WTC11 (cell line): ENCODE data around the gene U2AF1L4. TPM values are rescaled to one million over a fixed set of nuclear protein-coding genes. Genes with fewer than 3 reads are reported as not detected.

ENCODE experiments used
- ATAC-seq: fragments of 200-7000 bp; cut with Tn5 transposase; 2 replicates; pipeline ENCODE4 v1.10.0; 2021; ENCODE audit warnings: mild to moderate bottlenecking, moderate library complexity
- CTCF ChIA-PET: fragments of 300-600 bp; sonication (Branson Sonifier 250); formaldehyde crosslinking; loops from one replicate; lab custom pipeline; 2021; ENCODE audit warnings: antibody characterized with exemption; lab: Charles Lee
- POLR2A ChIA-PET: fragments of 350-600 bp; sonication (Branson Sonifier 250); formaldehyde crosslinking; loops from one replicate; lab custom pipeline; 2021; ENCODE audit warnings: antibody characterized with exemption; lab: Charles Lee
- DNase-seq: peaks from one replicate; pipeline ENCODE4 v3.0.0; 2021; ENCODE audit warnings: low spot score
- H3K27ac Mint-ChIP-seq: 2 replicates; pipeline ENCODE4 v1.8.0; 2021; ENCODE audit warnings: mixed read lengths
- H3K27me3 Mint-ChIP-seq: 2 replicates; pipeline ENCODE4 v1.8.0; 2021; ENCODE audit warnings: low read depth, mild to moderate bottlenecking, moderate library complexity, mixed read lengths
- H3K36me3 Mint-ChIP-seq: 2 replicates; pipeline ENCODE4 v1.8.0; 2021; ENCODE audit warnings: mixed read lengths
- H3K4me1 Mint-ChIP-seq: 2 replicates; pipeline ENCODE4 v1.8.0; 2022; ENCODE audit warnings: mixed read lengths
- H3K4me3 Mint-ChIP-seq: 2 replicates; pipeline ENCODE4 v1.8.0; 2021; ENCODE audit warnings: mild to moderate bottlenecking, moderate library complexity, mixed read lengths
- H3K9me3 Mint-ChIP-seq: 2 replicates; pipeline ENCODE4 v1.8.0; 2021; ENCODE audit warnings: mixed read lengths
- CBFB ChIP-seq: sonication (generic); formaldehyde crosslinking; IDR thresholded peaks from 2 replicates; pipeline ENCODE4 v1.8.1; 2022; ENCODE audit warnings: mild to moderate bottlenecking, low read depth, missing genetic modification reagents
- EMX1 ChIP-seq: fragments of 250-450 bp; sonication (Bioruptor Pico); IDR thresholded peaks from 2 replicates; pipeline ENCODE4 v1.8.0; 2021; ENCODE audit warnings: mild to moderate bottlenecking
- FOXJ3 ChIP-seq: sonication (generic); formaldehyde crosslinking; IDR thresholded peaks from 2 replicates; pipeline ENCODE4 v1.9.0; 2021; ENCODE audit warnings: missing genetic modification reagents, mild to moderate bottlenecking, borderline replicate concordance
- FOXK1 ChIP-seq: sonication (generic); formaldehyde crosslinking; IDR thresholded peaks from 2 replicates; pipeline ENCODE4 v1.8.0; 2022; ENCODE audit warnings: mild to moderate bottlenecking, moderate library complexity, missing genetic modification reagents
- FOXP1 ChIP-seq: sonication (generic); formaldehyde crosslinking; IDR thresholded peaks from 2 replicates; pipeline ENCODE4 v1.8.0; 2022; ENCODE audit warnings: missing genetic modification reagents, mild to moderate bottlenecking, moderate library complexity, borderline replicate concordance
- GTF2I ChIP-seq: fragments of 250-450 bp; sonication (Bioruptor Pico); conservative IDR thresholded peaks from 2 replicates; pipeline ENCODE4 v1.4.0; 2021; ENCODE audit warnings: mild to moderate bottlenecking
- HMGXB4 ChIP-seq: sonication (generic); formaldehyde crosslinking; IDR thresholded peaks from 2 replicates; pipeline ENCODE4 v1.8.1; 2023; ENCODE audit warnings: mild to moderate bottlenecking, moderate library complexity, missing genetic modification reagents
- JUN ChIP-seq: sonication (generic); formaldehyde crosslinking; IDR thresholded peaks from 2 replicates; pipeline ENCODE4 v1.8.0; 2023; ENCODE audit warnings: mild to moderate bottlenecking, missing genetic modification reagents
- MAX ChIP-seq: sonication (generic); formaldehyde crosslinking; IDR thresholded peaks from 2 replicates; pipeline ENCODE4 v1.8.0; 2022; ENCODE audit warnings: mild to moderate bottlenecking, missing genetic modification reagents
- MYBL2 ChIP-seq: sonication (generic); formaldehyde crosslinking; IDR thresholded peaks from 2 replicates; pipeline ENCODE4 v1.8.1; 2023; ENCODE audit warnings: mild to moderate bottlenecking, moderate library complexity, missing genetic modification reagents
- NR2C2 ChIP-seq: sonication (generic); formaldehyde crosslinking; IDR thresholded peaks from 2 replicates; pipeline ENCODE4 v1.8.0; 2022; ENCODE audit warnings: mild to moderate bottlenecking, missing genetic modification reagents
- PRDM15 ChIP-seq: sonication (generic); formaldehyde crosslinking; IDR thresholded peaks from 2 replicates; pipeline ENCODE4 v1.8.0; 2022; ENCODE audit warnings: missing genetic modification reagents
- TCF7 ChIP-seq: sonication (generic); formaldehyde crosslinking; IDR thresholded peaks from 2 replicates; pipeline ENCODE4 v1.8.0; 2022; ENCODE audit warnings: mild to moderate bottlenecking, low read depth, missing genetic modification reagents, moderate library complexity
- ZMAT4 ChIP-seq: fragments of 250-450 bp; sonication (Bioruptor Pico); IDR thresholded peaks from 2 replicates; pipeline ENCODE4 v1.9.0; 2021; ENCODE audit warnings: mild to moderate bottlenecking
- ZNF138 ChIP-seq: sonication (generic); formaldehyde crosslinking; conservative IDR thresholded peaks from 2 replicates; pipeline ENCODE4 v1.8.1; 2022; ENCODE audit warnings: mild to moderate bottlenecking, moderate library complexity, missing genetic modification reagents
- ZNF416 ChIP-seq: fragments of 250-450 bp; sonication (Bioruptor Pico); IDR thresholded peaks from 2 replicates; pipeline ENCODE4 v1.9.0; 2021; ENCODE audit warnings: mild to moderate bottlenecking, inconsistent platforms
- ZSCAN18 ChIP-seq: fragments of 250-450 bp; sonication (Bioruptor Pico); IDR thresholded peaks from 2 replicates; pipeline ENCODE4 v2.1.2; 2022; ENCODE audit warnings: mild to moderate bottlenecking, moderate library complexity
- total RNA-seq: library from RNA; stranded (reverse); gene quantifications from 3 replicates; pipeline ENCODE4 v1.2.3, GENCODE V29; 2021

Gene U2AF1L4
- total RNA-seq, 1 experiment from 2014 or later, result 20.9 TPM

- peaks cover 5% of the 10 kb centered on the region; the same call in 1 of the 2 replicates for H3K36me3 Mint-ChIP-seq
- TF ChIP-seq TCF7 (CRISPR knock-in tag) (no peak), FOXP1 (0 out of 2 replicates have a peak, but pooled peaks have one; percentile 18), FOXJ3 (CRISPR knock-in tag) (no peak)
- POLR2A ChIA-PET, result interaction anchor here (1.0 to 2.5 kb wide), 4 partner anchors 8 to 28 kb away, joined by 4 to 13 read pairs (median 8); partner anchors contain the start of genes LIN37, PSENEN and U2AF1L4
- H3K4me3 Mint-ChIP-seq, result peak within 1 kb of the TSS; percentile 94
- DNase-seq, result peak; percentile 57
- ATAC-seq, result peak; percentile 2; the same call in 1 of the 2 replicates
- peaks cover 23% of the 10 kb centered on the region for H3K27me3 Mint-ChIP-seq
- peaks cover 16% of the 10 kb centered on the region for H3K4me1 Mint-ChIP-seq
- H3K9me3 Mint-ChIP-seq, result no peaks in the 10 kb centered on the region
- H3K27ac Mint-ChIP-seq, result peak within 1 kb of the TSS; percentile 82
- CTCF ChIA-PET, result interaction anchor here (0.6 to 2.9 kb wide), 11 partner anchors 8 to 298 kb away, joined by 3 to 13 read pairs (median 3); partner anchors contain the start of genes LIN37, PSENEN, U2AF1L4 and WDR62
Observed at GRCh38 chr19:35756377-35757230, 11.4 kb upstream of the U2AF1L4 start, which contains the start of gene HSPB6. HSPB6 (minus strand) TSS chr19:35757029; CDS start chr19:35757008, 21 bp downstream.

GRCh38 chr19:35755550-35756376, 10.5 kb upstream of the U2AF1L4 start:
- H3K27ac Mint-ChIP-seq, result no peak overlapping the region
- no peak for ATAC-seq

GRCh38 chr19:35755131-35755549, 9.9 kb upstream of the U2AF1L4 start:
- ChIA-PET POLR2A (no interaction called here), CTCF (interaction anchor here (0.8 to 2.9 kb wide), 3 partner anchors 10 to 29 kb away, joined by 3 to 13 read pairs (median 3); partner anchors contain the start of genes PSENEN and U2AF1L4)
- H3K4me1 Mint-ChIP-seq, result peaks cover 16% of the 10 kb centered on the region
- H3K9me3 Mint-ChIP-seq, result no peaks in the 10 kb centered on the region
- H3K4me3 Mint-ChIP-seq, result peak overlapping the region; percentile 68
- ATAC-seq (no peak), DNase-seq (no peak)
- no peak overlapping the region for H3K27ac Mint-ChIP-seq
- no peaks in the 10 kb centered on the region for H3K36me3 Mint-ChIP-seq
- H3K27me3 Mint-ChIP-seq, result peaks cover 23% of the 10 kb centered on the region
- TF ChIP-seq HMGXB4 (CRISPR knock-in tag), result no peak
- TF ChIP-seq PRDM15, result no peak
- TF ChIP-seq ZNF416 (CRISPR knock-in tag), result no peak
- TF ChIP-seq MYBL2 (CRISPR knock-in tag), result no peak
- no peak for TF ChIP-seq ZMAT4 (CRISPR knock-in tag)
- no peak for TF ChIP-seq JUN (CRISPR knock-in tag)
- TF ChIP-seq ZSCAN18 (CRISPR knock-in tag), result no peak
- TF ChIP-seq NR2C2 (CRISPR knock-in tag), result no peak
- TF ChIP-seq GTF2I, result no peak
- no peak for TF ChIP-seq CBFB (CRISPR knock-in tag)

More at GRCh38 chr19:35755550-35756376, 10.5 kb upstream of the U2AF1L4 start:
- TF ChIP-seq EMX1 (CRISPR knock-in tag) (no peak), ZNF138 (peak; percentile 67; the same call in 1 of the 2 replicates), FOXK1 (no peak), FOXP1 (peak; percentile 66; the same call in 1 of the 2 replicates), MAX (CRISPR knock-in tag) (peak; percentile 77; the same call in 1 of the 2 replicates)
- Mint-ChIP-seq H3K27me3 (peaks cover 23% of the 10 kb centered on the region), H3K9me3 (no peaks in the 10 kb centered on the region), H3K4me1 (peaks cover 16% of the 10 kb centered on the region), H3K36me3 (peaks cover 1% of the 10 kb centered on the region; the same call in 1 of the 2 replicates), H3K4me3 (peak overlapping the region; percentile 94)
- DNase-seq, result peak; percentile 15
- ChIA-PET CTCF (interaction anchor here (0.8 to 2.9 kb wide), 5 partner anchors 8 to 175 kb away, joined by 3 to 13 read pairs (median 3); partner anchors contain the start of genes LIN37, PSENEN and U2AF1L4), POLR2A (interaction anchor here (2.0 to 2.5 kb wide), 2 partner anchors 7 to 15 kb away, joined by 11 to 13 read pairs; partner anchors contain the start of gene LIN37)
